Neural progenitor cell (in vitro differentiated cells): ENCODE data around the gene N4BP3. TPM values are rescaled to one million over a fixed set of nuclear protein-coding genes. Genes with fewer than 3 reads are reported as not detected.

Experiments
- DNase-seq: peaks from one replicate; pipeline ENCODE4 v3.0.0-alpha.2; 2016; ENCODE audit warnings: low spot score
- H2AFZ ChIP-seq: fragments of 200-600 bp; sonication (generic); replicated peaks from 2 replicates; pipeline ENCODE4 v1.6.1; 2016; ENCODE audit warnings: antibody characterized with exemption
- H3F3A ChIP-seq: fragments of 200-600 bp; sonication (generic); 2 replicates; pipeline ENCODE4 v1.6.1; 2016; ENCODE audit warnings: antibody characterized with exemption, low read depth
- H3K27ac ChIP-seq: fragments of 200-600 bp; sonication (generic); 2 replicates; pipeline ENCODE4 v1.5.1; 2016; ENCODE audit warnings: mild to moderate bottlenecking
- H3K27me3 ChIP-seq: fragments of 200-600 bp; sonication (generic); 2 replicates; pipeline ENCODE4 v1.6.1; 2016; ENCODE audit warnings: mild to moderate bottlenecking, moderate library complexity
- H3K36me3 ChIP-seq: fragments of 200-600 bp; sonication (generic); 2 replicates; pipeline ENCODE4 v1.5.1; 2016
- H3K4me1 ChIP-seq: fragments of 200-600 bp; sonication (generic); 2 replicates; pipeline ENCODE4 v1.6.1; 2016; ENCODE audit warnings: mixed run types
- H3K4me2 ChIP-seq: fragments of 200-600 bp; sonication (generic); 2 replicates; pipeline ENCODE4 v1.6.1; 2016
- H3K4me3 ChIP-seq: fragments of 200-600 bp; sonication (generic); 2 replicates; pipeline ENCODE4 v1.5.1; 2016
- H3K79me2 ChIP-seq: fragments of 200-600 bp; sonication (generic); 2 replicates; pipeline ENCODE4 v1.6.1; 2016; ENCODE audit warnings: low read depth
- H3K9ac ChIP-seq: fragments of 200-600 bp; sonication (generic); 2 replicates; pipeline ENCODE4 v1.6.1; 2016
- H3K9me3 ChIP-seq: fragments of 200-600 bp; sonication (generic); 2 replicates; pipeline ENCODE4 v1.5.1; 2016; ENCODE audit warnings: low read depth
- H4K20me1 ChIP-seq: fragments of 200-600 bp; sonication (generic); 2 replicates; pipeline ENCODE4 v1.6.1; 2016; ENCODE audit warnings: low read depth
- H3K27ac Mint-ChIP-seq: 3 replicates; pipeline ENCODE4 v1.8.0; 2021; ENCODE audit warnings: mixed read lengths
- H3K27me3 Mint-ChIP-seq: 2 replicates; pipeline ENCODE4 v1.8.0; 2022; ENCODE audit warnings: low read depth, mild to moderate bottlenecking, inconsistent platforms, moderate library complexity, mixed read lengths; ENCODE audit not compliant: insufficient read depth
- H3K36me3 Mint-ChIP-seq: 3 replicates; pipeline ENCODE4 v1.8.0; 2021; ENCODE audit warnings: mixed read lengths
- H3K4me1 Mint-ChIP-seq: 3 replicates; pipeline ENCODE4 v1.8.0; 2021; ENCODE audit warnings: mixed read lengths
- H3K4me3 Mint-ChIP-seq: 3 replicates; pipeline ENCODE4 v1.8.0; 2021; ENCODE audit warnings: mild to moderate bottlenecking, moderate library complexity, mixed read lengths
- H3K9me3 Mint-ChIP-seq: 3 replicates; pipeline ENCODE4 v1.8.0; 2020; ENCODE audit warnings: mixed read lengths
- EZH2 ChIP-seq: fragments of 200-600 bp; sonication (generic); IDR thresholded peaks from 2 replicates; pipeline ENCODE4 v1.6.1; 2017; ENCODE audit warnings: antibody characterized with exemption, mild to moderate bottlenecking, moderate library complexity
- EZH2phosphoT487 ChIP-seq: fragments of 200-600 bp; sonication (generic); IDR thresholded peaks from 2 replicates; pipeline ENCODE4 v1.6.1; 2017; ENCODE audit warnings: antibody characterized with exemption
- total RNA-seq: library from RNA; depleted of rRNA; stranded (reverse); fragments of >200 nt; gene quantifications from 2 replicates; pipeline ENCODE4 v1.2.3, GENCODE V29; 2015; ENCODE audit warnings: low replicate concordance
- TF ChIP-seq, protein P1 (sequence below): fragments of 200-600 bp; sonication (generic); IDR thresholded peaks from 2 replicates; pipeline ENCODE4 v1.5.1; 2017; ENCODE audit warnings: antibody characterized with exemption, mild to moderate bottlenecking

N4BP3 gene
- total RNA-seq, 1 donor from 2014 or later = 4.1 TPM

DNA sequence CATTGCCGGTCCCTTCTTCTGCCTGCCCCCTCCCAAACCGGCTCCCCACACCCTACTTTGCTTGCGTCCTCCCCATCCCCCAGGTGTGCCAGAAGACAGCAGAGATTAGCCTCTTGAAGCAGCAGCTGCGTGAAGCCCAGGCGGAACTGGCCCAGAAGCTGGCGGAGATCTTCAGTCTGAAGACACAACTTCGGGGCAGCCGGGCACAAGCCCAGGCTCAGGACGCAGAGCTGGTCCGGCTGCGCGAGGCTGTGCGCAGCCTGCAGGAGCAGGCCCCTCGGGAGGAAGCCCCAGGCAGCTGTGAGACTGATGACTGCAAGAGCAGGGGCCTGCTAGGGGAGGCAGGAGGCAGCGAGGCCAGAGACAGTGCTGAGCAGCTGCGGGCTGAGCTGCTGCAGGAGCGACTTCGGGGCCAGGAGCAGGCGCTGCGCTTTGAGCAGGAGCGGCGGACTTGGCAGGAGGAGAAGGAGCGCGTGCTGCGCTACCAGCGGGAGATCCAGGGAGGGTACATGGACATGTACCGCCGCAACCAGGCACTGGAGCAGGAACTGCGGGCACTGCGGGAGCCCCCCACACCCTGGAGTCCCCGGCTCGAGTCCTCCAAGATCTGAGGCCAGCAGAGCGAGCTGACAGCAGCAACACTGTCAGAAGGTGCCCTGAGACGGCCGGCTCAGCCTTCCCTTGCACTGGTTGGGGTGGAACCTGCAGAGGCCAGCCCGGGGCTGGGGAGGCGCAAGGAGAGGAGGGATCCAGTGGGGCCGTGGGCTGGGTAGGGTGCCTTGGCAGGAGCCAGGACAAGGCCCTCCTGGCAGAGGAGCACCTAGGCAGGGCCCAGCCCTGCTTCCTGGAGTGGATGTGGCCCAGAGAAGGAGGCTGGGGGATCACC is 8.3 kb downstream of the N4BP3 start:
- TF ChIP-seq EZH2 (no peak), EZH2phosphoT487 (no peak)
- TF ChIP-seq, protein P1, sequence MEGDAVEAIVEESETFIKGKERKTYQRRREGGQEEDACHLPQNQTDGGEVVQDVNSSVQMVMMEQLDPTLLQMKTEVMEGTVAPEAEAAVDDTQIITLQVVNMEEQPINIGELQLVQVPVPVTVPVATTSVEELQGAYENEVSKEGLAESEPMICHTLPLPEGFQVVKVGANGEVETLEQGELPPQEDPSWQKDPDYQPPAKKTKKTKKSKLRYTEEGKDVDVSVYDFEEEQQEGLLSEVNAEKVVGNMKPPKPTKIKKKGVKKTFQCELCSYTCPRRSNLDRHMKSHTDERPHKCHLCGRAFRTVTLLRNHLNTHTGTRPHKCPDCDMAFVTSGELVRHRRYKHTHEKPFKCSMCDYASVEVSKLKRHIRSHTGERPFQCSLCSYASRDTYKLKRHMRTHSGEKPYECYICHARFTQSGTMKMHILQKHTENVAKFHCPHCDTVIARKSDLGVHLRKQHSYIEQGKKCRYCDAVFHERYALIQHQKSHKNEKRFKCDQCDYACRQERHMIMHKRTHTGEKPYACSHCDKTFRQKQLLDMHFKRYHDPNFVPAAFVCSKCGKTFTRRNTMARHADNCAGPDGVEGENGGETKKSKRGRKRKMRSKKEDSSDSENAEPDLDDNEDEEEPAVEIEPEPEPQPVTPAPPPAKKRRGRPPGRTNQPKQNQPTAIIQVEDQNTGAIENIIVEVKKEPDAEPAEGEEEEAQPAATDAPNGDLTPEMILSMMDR = no peak
- no peaks in the 10 kb centered on the region for H3K9me3 Mint-ChIP-seq
- no peak overlapping the region for H2AFZ ChIP-seq
- no peak overlapping the region for H3K4me3 ChIP-seq
- peaks cover 20% of the 10 kb centered on the region for H3K4me1 ChIP-seq
- H3K36me3 ChIP-seq = no peaks in the 10 kb centered on the region
- H3K36me3 Mint-ChIP-seq = peaks cover 3% of the 10 kb centered on the region
- peaks cover 14% of the 10 kb centered on the region for H4K20me1 ChIP-seq
- H3F3A ChIP-seq = peaks cover 21% of the 10 kb centered on the region
- H3K27ac Mint-ChIP-seq = no peak overlapping the region
- H3K27me3 ChIP-seq = no peaks in the 10 kb centered on the region
- H3K27ac ChIP-seq = no peak overlapping the region
- DNase-seq = no peak
- H3K4me3 Mint-ChIP-seq = no peak overlapping the region
- peaks cover 23% of the 10 kb centered on the region for H3K4me1 Mint-ChIP-seq
- peaks cover 19% of the 10 kb centered on the region for H3K79me2 ChIP-seq
- H3K4me2 ChIP-seq = no peak overlapping the region
- peaks cover 8% of the 10 kb centered on the region for H3K27me3 Mint-ChIP-seq
- no peak overlapping the region for H3K9ac ChIP-seq
- no peaks in the 10 kb centered on the region for H3K9me3 ChIP-seq

DNA sequence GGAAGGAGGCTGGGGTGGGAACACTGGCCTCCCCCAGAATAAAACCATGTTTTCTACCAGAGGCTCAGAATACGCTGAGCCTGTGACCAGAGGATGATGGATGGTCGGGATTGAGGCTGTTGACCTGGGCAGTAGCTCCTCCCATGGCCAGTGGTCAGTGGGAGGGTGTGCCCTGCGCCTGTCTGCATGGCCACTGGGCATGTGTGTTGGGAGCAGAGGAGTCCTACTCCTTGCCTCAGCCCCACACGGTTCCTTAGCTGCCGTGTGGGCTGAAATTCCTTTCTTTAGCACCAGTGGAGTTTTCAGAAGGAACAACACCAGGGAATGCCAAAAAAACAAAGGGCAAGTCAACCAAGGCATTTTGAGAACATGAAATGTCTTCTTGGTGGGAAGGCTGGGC is 9.0 kb downstream of the N4BP3 start:
- no peak overlapping the region for H3K27ac ChIP-seq
- H3K4me3 ChIP-seq = no peak overlapping the region
- H3K27ac Mint-ChIP-seq = no peak overlapping the region
- H3K9me3 Mint-ChIP-seq = no peaks in the 10 kb centered on the region
- peaks cover 3% of the 10 kb centered on the region for H3K36me3 Mint-ChIP-seq
- H3K27me3 Mint-ChIP-seq = peaks cover 8% of the 10 kb centered on the region
- TF ChIP-seq, protein P1 = no peak
- TF ChIP-seq EZH2 = no peak
- no peak for TF ChIP-seq EZH2phosphoT487
- H4K20me1 ChIP-seq = peaks cover 7% of the 10 kb centered on the region
- DNase-seq = no peak
- no peak overlapping the region for H3K9ac ChIP-seq
- peaks cover 12% of the 10 kb centered on the region for H3K79me2 ChIP-seq
- H3F3A ChIP-seq = peaks cover 24% of the 10 kb centered on the region
- H3K27me3 ChIP-seq = no peaks in the 10 kb centered on the region
- H3K4me3 Mint-ChIP-seq = no peak overlapping the region
- H3K4me2 ChIP-seq = no peak overlapping the region
- no peaks in the 10 kb centered on the region for H3K36me3 ChIP-seq
- H2AFZ ChIP-seq = no peak overlapping the region
- peaks cover 20% of the 10 kb centered on the region for H3K4me1 ChIP-seq
- peaks cover 21% of the 10 kb centered on the region for H3K4me1 Mint-ChIP-seq
- H3K9me3 ChIP-seq = no peaks in the 10 kb centered on the region

DNA sequence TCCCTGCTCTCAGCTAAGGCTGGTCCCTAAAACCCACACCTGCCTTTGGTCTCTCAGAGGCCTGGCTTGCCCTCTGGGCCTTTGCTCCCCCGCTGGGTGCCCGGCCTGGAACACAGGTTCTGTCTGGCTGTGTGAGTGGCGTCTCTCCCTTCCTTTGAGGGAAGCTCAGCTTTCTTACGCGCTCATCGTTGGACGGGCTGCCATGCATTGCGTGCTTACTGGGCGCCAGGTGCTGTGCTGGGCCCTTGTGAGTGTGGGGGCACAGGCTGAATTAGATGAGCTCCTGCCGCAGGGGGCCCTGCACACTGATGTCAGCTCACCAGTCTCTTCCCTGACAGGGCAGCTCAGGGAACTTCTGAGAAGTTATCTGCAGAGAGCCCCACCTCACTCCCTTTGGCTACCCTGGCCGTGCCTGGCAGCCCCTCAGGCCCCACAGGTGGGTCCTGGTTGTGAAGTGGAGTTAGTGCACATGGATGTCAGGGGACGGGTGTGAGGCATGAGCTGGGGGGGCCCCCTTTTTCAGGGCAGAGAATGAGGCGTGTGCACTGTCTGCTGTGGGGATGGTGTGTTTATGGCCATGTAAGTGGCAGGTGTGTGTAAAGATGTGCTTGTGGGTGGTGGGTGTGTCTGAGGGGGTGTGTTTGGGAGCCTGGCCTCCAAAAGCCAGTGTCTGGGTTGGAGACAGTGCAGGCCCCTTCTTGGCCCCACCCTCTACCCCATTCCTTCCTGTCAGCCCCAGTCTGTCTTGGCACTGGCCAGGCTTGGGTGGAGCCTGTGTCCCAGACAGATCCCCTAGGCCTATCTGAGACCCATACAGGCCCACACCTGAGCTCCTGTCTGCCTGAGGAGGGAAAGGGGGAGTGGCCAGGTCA is 10.0 kb downstream of the N4BP3 start:
- Histone ChIP-seq H3K4me2 (no peak overlapping the region), H3K79me2 (peaks cover 2% of the 10 kb centered on the region), H4K20me1 (peaks cover 7% of the 10 kb centered on the region), H3K9ac (no peak overlapping the region), H3F3A (peaks cover 27% of the 10 kb centered on the region), H3K36me3 (no peaks in the 10 kb centered on the region), H3K27ac (no peak overlapping the region), H3K27me3 (no peaks in the 10 kb centered on the region), H3K4me1 (peaks cover 21% of the 10 kb centered on the region), H3K4me3 (no peak overlapping the region), H3K9me3 (no peaks in the 10 kb centered on the region), H2AFZ (no peak overlapping the region)
- Mint-ChIP-seq H3K27ac (no peak overlapping the region), H3K27me3 (peaks cover 8% of the 10 kb centered on the region), H3K4me1 (peaks cover 23% of the 10 kb centered on the region), H3K9me3 (no peaks in the 10 kb centered on the region), H3K36me3 (peaks cover 3% of the 10 kb centered on the region), H3K4me3 (no peak overlapping the region)
- TF ChIP-seq EZH2 (no peak), EZH2phosphoT487 (no peak)
- TF ChIP-seq, protein P1 = no peak
- DNase-seq = no peak
